IMR-90 (cell line): ENCODE measurements around the gene MSLN. TPM values are rescaled to one million over a fixed set of nuclear protein-coding genes. Genes with fewer than 3 reads are reported as not detected.

Experiments used
- ATAC-seq: fragments of 200-7000 bp; cut with Tn5 transposase; 2 replicates; pipeline ENCODE4 v1.9.1; 2020; ENCODE audit warnings: low read depth, mild to moderate bottlenecking, moderate library complexity
- BruUV-seq: library from RNA; stranded (reverse); fragments of 400-500 nt; replicated peaks from 2 replicates; lab custom pipeline; 2021; lab: Mats Ljungman, UMichigan
- CTCF ChIA-PET: fragments of 300-600 bp; formaldehyde crosslinking; extraction: SDS; loops from one replicate; lab custom pipeline; 2021; ENCODE audit warnings: antibody characterized with exemption; lab: Yijun Ruan, JAX
- POLR2A ChIA-PET: fragments of 300-600 bp; sonication (Branson Sonifier 250); formaldehyde crosslinking; loops from one replicate; lab custom pipeline; 2022; ENCODE audit warnings: antibody characterized with exemption; ENCODE audit not compliant: unreplicated experiment; lab: Charles Lee
- DNase-seq: peaks from one replicate; pipeline ENCODE4 v3.0.0; 2013
- H2AFZ ChIP-seq: replicated peaks from 2 replicates; pipeline ENCODE3; 2013; ENCODE audit warnings: low read length, mild to moderate bottlenecking; ENCODE audit not compliant: poor library complexity
- H2AK5ac ChIP-seq: 2 replicates; pipeline ENCODE4 v1.6.1; 2013; ENCODE audit warnings: low read depth, low read length, inconsistent platforms
- H2AK9ac ChIP-seq: replicated peaks from 2 replicates; pipeline ENCODE3; 2013; ENCODE audit warnings: mild to moderate bottlenecking, low read depth, low read length, moderate library complexity; ENCODE audit not compliant: poor library complexity
- H2BK120ac ChIP-seq: 2 replicates; pipeline ENCODE4 v1.6.1; 2013; ENCODE audit warnings: low read depth, low read length, inconsistent platforms
- H2BK15ac ChIP-seq: 3 replicates; pipeline ENCODE4 v1.6.1; 2013; ENCODE audit warnings: low read depth, low read length, inconsistent platforms
- H2BK20ac ChIP-seq: 2 replicates; pipeline ENCODE4 v1.6.1; 2013; ENCODE audit warnings: low read depth, mild to moderate bottlenecking, inconsistent platforms, low read length, moderate library complexity
- H2BK5ac ChIP-seq: 2 replicates; pipeline ENCODE4 v1.6.1; 2013; ENCODE audit warnings: mild to moderate bottlenecking, low read depth, low read length, inconsistent platforms; ENCODE audit not compliant: poor library complexity, severe bottlenecking
- H3K14ac ChIP-seq: replicated peaks from 2 replicates; pipeline ENCODE4 v1.6.1; 2013; ENCODE audit warnings: low read depth, low read length, inconsistent platforms
- H3K18ac ChIP-seq: 2 replicates; pipeline ENCODE4 v1.6.1; 2013; ENCODE audit warnings: low read depth, low read length, control low read depth
- H3K23ac ChIP-seq: 2 replicates; pipeline ENCODE4 v1.6.1; 2013; ENCODE audit warnings: low read depth, low read length, inconsistent platforms
- H3K27ac ChIP-seq: 2 replicates; pipeline ENCODE4 v1.5.1; 2013; ENCODE audit warnings: mild to moderate bottlenecking, control low read depth, low read length; ENCODE audit not compliant: insufficient read depth
- H3K27me3 ChIP-seq: 2 replicates; pipeline ENCODE4 v1.6.1; 2013; ENCODE audit warnings: low read length; ENCODE audit not compliant: control insufficient read depth, insufficient read depth
- H3K36me3 ChIP-seq: 2 replicates; pipeline ENCODE4 v1.6.1; 2013; ENCODE audit warnings: low read length, mixed read lengths; ENCODE audit not compliant: control insufficient read depth, insufficient read depth
- H3K4ac ChIP-seq: 2 replicates; pipeline ENCODE4 v1.6.1; 2013; ENCODE audit warnings: low read depth, low read length, inconsistent platforms
- H3K4me1 ChIP-seq: 2 replicates; pipeline ENCODE4 v1.6.1; 2013; ENCODE audit warnings: low read length, mixed read lengths; ENCODE audit not compliant: control insufficient read depth, insufficient read depth
- H3K4me2 ChIP-seq: 2 replicates; pipeline ENCODE4 v1.6.1; 2013; ENCODE audit warnings: low read depth, mild to moderate bottlenecking, control low read depth, low read length, moderate library complexity
- H3K4me3 ChIP-seq: 2 replicates; pipeline ENCODE4 v1.5.1; 2013; ENCODE audit warnings: low read depth, mild to moderate bottlenecking, control low read depth, low read length, moderate library complexity; ENCODE audit not compliant: insufficient read depth
- H3K56ac ChIP-seq: 2 replicates; pipeline ENCODE4 v1.6.1; 2013; ENCODE audit warnings: low read length, inconsistent platforms; ENCODE audit not compliant: insufficient read depth; ENCODE audit errors: extremely low read depth
- H3K79me1 ChIP-seq, 2 experiments: 2 replicates each; pipeline ENCODE4 v1.6.1; 2013; ENCODE audit warnings: low read length in 2 of 2, inconsistent platforms in 1 of 2, low read depth in 1 of 2
- H3K9ac ChIP-seq: 2 replicates; pipeline ENCODE4 v1.6.1; 2013; ENCODE audit warnings: low read depth, low read length, control low read depth
- H3K9me1 ChIP-seq: 2 replicates; pipeline ENCODE4 v1.6.1; 2013; ENCODE audit warnings: low read length, inconsistent platforms; ENCODE audit not compliant: insufficient read depth
- H3K9me3 ChIP-seq: 2 replicates; pipeline ENCODE4 v1.6.1; 2013; ENCODE audit warnings: low read length; ENCODE audit not compliant: control insufficient read depth, insufficient read depth
- H4K20me1 ChIP-seq: 2 replicates; pipeline ENCODE4 v1.6.1; 2013; ENCODE audit warnings: low read length, inconsistent platforms; ENCODE audit not compliant: insufficient read depth
- H4K5ac ChIP-seq: 2 replicates; pipeline ENCODE4 v1.6.1; 2013; ENCODE audit warnings: mild to moderate bottlenecking, low read depth, low read length, control low read depth
- H4K8ac ChIP-seq, 2 experiments: 2 replicates each; pipeline ENCODE4 v1.6.1; 2013; ENCODE audit warnings: low read depth in 2 of 2, low read length in 2 of 2, control low read depth in 1 of 2, inconsistent platforms in 1 of 2
- H4K91ac ChIP-seq: 2 replicates; pipeline ENCODE4 v1.6.1; 2013; ENCODE audit warnings: low read depth, low read length, inconsistent platforms; ENCODE audit not compliant: insufficient read depth
- BHLHE40 ChIP-seq: fragments of 150-350 bp; IDR thresholded peaks from 2 replicates; pipeline ENCODE4 v1.6.1; 2016; ENCODE audit warnings: mild to moderate bottlenecking, low read depth, low read length
- CEBPB ChIP-seq: IDR thresholded peaks from 2 replicates; pipeline ENCODE4 v1.6.1; 2012; ENCODE audit warnings: low read depth, low read length, improper control_type of control experiment
- CTCF ChIP-seq: conservative IDR thresholded peaks from 2 replicates; pipeline ENCODE4 v1.5.1; 2012; ENCODE audit warnings: mild to moderate bottlenecking, low read depth, low read length, improper control_type of control experiment
- ELK1 ChIP-seq: fragments of 150-350 bp; IDR thresholded peaks from 2 replicates; pipeline ENCODE4 v1.6.1; 2016; ENCODE audit warnings: low read depth, mild to moderate bottlenecking, low read length, moderate library complexity, borderline replicate concordance
- MAFK ChIP-seq: IDR thresholded peaks from 2 replicates; pipeline ENCODE4 v1.6.1; 2012; ENCODE audit warnings: low read depth, low read length, improper control_type of control experiment
- MAZ ChIP-seq: IDR thresholded peaks from 2 replicates; pipeline ENCODE4 v1.6.1; 2012; ENCODE audit warnings: low read depth, mild to moderate bottlenecking, low read length, improper control_type of control experiment, moderate library complexity, borderline replicate concordance
- MXI1 ChIP-seq: IDR thresholded peaks from 2 replicates; pipeline ENCODE4 v1.6.1; 2012; ENCODE audit warnings: low read depth, mild to moderate bottlenecking, low read length, moderate library complexity, borderline replicate concordance
- NFE2L2 ChIP-seq: fragments of 150-350 bp; IDR thresholded peaks from 2 replicates; pipeline ENCODE4 v1.6.1; 2016; ENCODE audit warnings: low read depth, mild to moderate bottlenecking, low read length
- RAD21 ChIP-seq: IDR thresholded peaks from 2 replicates; pipeline ENCODE4 v1.6.1; 2012; ENCODE audit warnings: low read length, improper control_type of control experiment
- RCOR1 ChIP-seq: IDR thresholded peaks from 2 replicates; pipeline ENCODE4 v1.6.1; 2012; ENCODE audit warnings: mild to moderate bottlenecking, low read length, improper control_type of control experiment; ENCODE audit not compliant: insufficient replicate concordance
- RFX5 ChIP-seq: IDR thresholded peaks from 2 replicates; pipeline ENCODE4 v1.8.0; 2012; ENCODE audit warnings: low read depth, mild to moderate bottlenecking, low read length, moderate library complexity
- SMC3 ChIP-seq: fragments of 150-350 bp; IDR thresholded peaks from 2 replicates; pipeline ENCODE4 v1.6.1; 2016; ENCODE audit warnings: low read depth, mild to moderate bottlenecking, antibody characterized with exemption, low read length, moderate library complexity
- USF2 ChIP-seq: fragments of 150-350 bp; IDR thresholded peaks from 2 replicates; pipeline ENCODE4 v1.6.1; 2017; ENCODE audit warnings: mild to moderate bottlenecking, antibody characterized with exemption, low read length, low read depth
- WGBS, 2 experiments: methylation state at CpG; one replicate each; pipeline versions ENCODE4 v1.1.5 to v1.1.7; 2013; ENCODE audit warnings: missing lambda C conversion rate in 2 of 2; ENCODE audit not compliant: insufficient read length in 1 of 2; ENCODE audit errors: extremely low coverage in 2 of 2; 5-methylcytosine and 5-hydroxymethylcytosine counted together
- dilution Hi-C: fragments of 300-500 bp; cut with HindIII; formaldehyde crosslinking; loops from one replicate; pipeline ENCODE4 v1.14.3; 2018; ENCODE audit warnings: low sequenced_read_pairs; ENCODE audit not compliant: unreplicated experiment
- in situ Hi-C: fragments of 300-500 bp; cut with MboI; formaldehyde crosslinking; loops from 3 replicates; pipeline ENCODE4 v1.14.3; 2019; ENCODE audit warnings: low sequenced_read_pairs, inconsistent platforms, mixed read lengths
- intact Hi-C: fragments of 100-400 bp; cut with micrococcal nuclease; formaldehyde crosslinking; loops from 2 replicates; pipeline ENCODE4 v1.10.0; 2022
- polyA plus RNA-seq, 3 experiments: library from polyadenylated mRNA; depleted of rRNA; stranded (reverse); fragments of >200 nt; gene quantifications; 2 replicates each; pipeline ENCODE4 v1.2.3, GENCODE V29; 2012; ENCODE audit warnings: low replicate concordance in 1 of 3
- total RNA-seq: library from RNA; depleted of rRNA; stranded (reverse); fragments of >200 nt; gene quantifications from 2 replicates; pipeline ENCODE4 v1.2.3, GENCODE V29; 2012

The MSLN gene
- total and polyA plus RNA-seq, 2 of the 4 experiments (the other 2 are of a cell fraction): 0.14 TPM; not detected in 1

GRCh38 chr16:760065-760464 is 469 bp upstream of the MSLN start:
- dilution Hi-C loops: no loop called here
- no peak for ATAC-seq
- Histone ChIP-seq H2BK5ac (no peak overlapping the region), H2AK5ac (no peak overlapping the region; the same call in 1 of the 2 replicates), H3K56ac (no peak overlapping the region), H4K8ac (no peak overlapping the region), H3K23ac (no peak overlapping the region), H3K9me3 (peaks cover 3% of the 10 kb centered on the region), H3K9me1 (no peaks in the 10 kb centered on the region), H2BK15ac (no peak overlapping the region), H2BK20ac (no peak overlapping the region), H2AK9ac (no peak overlapping the region), H3K36me3 (no peaks in the 10 kb centered on the region), H3K14ac (no peak overlapping the region), H3K27me3 (peaks cover 4% of the 10 kb centered on the region; the same call in 1 of the 2 replicates), H3K4ac (no peak overlapping the region), H3K4me2 (no peak overlapping the region), H3K79me1 (no peaks in the 10 kb centered on the region), H2BK120ac (no peak overlapping the region), H4K5ac (no peak overlapping the region), H2AFZ (no peak overlapping the region), H3K9ac (no peak overlapping the region), H4K91ac (no peak overlapping the region), H3K18ac (no peak overlapping the region), H3K27ac (no peak overlapping the region), H4K20me1 (no peaks in the 10 kb centered on the region), H3K4me3 (no peak overlapping the region), H3K4me1 (no peaks in the 10 kb centered on the region)
- in situ Hi-C loops: no loop called here
- TF ChIP-seq NFE2L2 (no peak), SMC3 (no peak), RFX5 (no peak), BHLHE40 (no peak), USF2 (no peak), RCOR1 (no peak), MXI1 (no peak), MAFK (no peak), RAD21 (no peak), CTCF (no peak), CEBPB (no peak), MAZ (no peak), ELK1 (no peak)
- ChIA-PET POLR2A (no interaction called here), CTCF (no interaction called here)
- BruUV-seq: no TSS peak
- 40% methylated on average over 12 of the region's 15 CpGs; no CpG with 5 or more reads in 1 of the 2 experiments for WGBS, 2 experiments
- intact Hi-C loops: no loop called here
- DNase-seq: no peak
